ENCODE results near the gene ATG4B. TPM values are rescaled to one million over a fixed set of nuclear protein-coding genes. Genes with fewer than 3 reads are reported as not detected.
"Not testable (repeated sequence)": the region's sequence is repeated elsewhere in the genome, so short reads cannot be mapped to it uniquely, and the experiment has no call there.

The ATG4B gene
- total RNA-seq, 1 donor from 2014 or later = 44.8 TPM

DNA sequence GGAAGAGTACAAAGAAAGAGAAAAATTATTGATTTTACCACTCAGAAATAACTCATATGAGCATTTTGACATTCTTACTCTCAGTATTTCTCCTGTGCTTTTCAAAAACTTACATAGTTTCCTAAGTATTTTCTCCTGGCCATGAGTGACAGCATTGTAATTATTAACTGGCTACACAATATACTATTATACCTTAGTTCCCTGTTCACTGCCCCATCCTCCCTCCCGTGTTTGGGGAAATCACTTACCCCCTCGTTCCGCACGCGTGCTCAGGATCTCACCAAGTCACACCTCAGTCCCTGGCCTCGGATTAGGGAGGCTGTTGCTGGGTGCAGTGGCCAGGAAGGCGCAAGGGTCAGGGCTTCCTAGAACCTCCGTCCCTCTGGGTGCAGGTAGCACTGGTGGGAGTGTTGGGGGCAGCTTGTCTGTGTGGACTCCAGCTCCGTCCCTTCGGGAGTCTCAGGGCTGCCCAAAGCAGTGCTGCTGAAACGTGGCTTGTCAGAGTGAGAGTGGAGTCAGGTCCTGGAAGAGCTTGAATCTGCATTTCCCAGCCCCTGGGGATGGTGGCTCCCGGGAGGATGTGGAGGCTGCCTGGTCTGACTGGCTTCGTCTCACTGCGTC, 23.2 kb downstream of the ATG4B start:
- DNase-seq (ENCODE audit: low spot score) = no peak

- not testable (repeated sequence) for DNase-seq (ENCODE audit: low spot score)
These were observed 25.2 kb downstream of the ATG4B start for GRCh38 chr2:241662731-241663130.

DNA sequence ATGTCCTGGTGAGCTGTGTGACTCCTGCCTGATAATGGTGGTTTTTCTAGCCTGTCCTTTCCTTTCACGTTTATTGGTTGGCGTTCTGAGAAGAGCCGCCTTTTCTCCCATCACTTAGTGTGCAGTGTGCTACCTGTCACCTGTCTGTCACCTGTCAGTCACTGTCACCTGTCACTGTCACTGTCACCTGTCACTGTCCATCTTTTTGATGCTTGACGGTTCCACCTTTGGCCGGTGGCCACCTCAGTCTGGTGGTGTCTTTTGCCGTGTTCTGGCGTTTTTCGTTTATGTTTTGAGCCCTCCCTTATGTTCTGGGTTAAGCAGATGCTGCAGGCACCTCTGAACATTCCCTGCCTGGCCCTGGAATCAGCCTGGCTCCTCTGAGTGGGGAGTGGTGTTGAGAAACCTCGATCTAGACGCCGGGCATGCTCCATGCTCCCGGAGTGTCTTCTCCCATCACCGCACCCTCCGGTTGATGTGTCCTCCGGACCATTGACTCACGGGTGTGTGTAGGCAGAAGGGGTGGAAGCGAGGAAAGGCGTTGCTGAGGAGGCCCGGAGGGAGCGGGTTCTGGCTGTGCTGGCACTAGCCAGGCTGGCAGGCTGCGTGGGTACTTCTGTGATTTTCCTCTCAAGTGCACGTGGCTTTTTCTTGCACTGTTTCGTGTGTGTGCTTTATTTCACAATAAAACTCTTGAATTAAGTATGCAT, 28.4 kb downstream of the ATG4B start:
- DNase-seq (ENCODE audit: low spot score) = no peak

GRCh38 chr2:241666627-241667400, 29.3 kb downstream of the ATG4B start:
- peak; percentile 70 for DNase-seq (ENCODE audit: low spot score)

DNA sequence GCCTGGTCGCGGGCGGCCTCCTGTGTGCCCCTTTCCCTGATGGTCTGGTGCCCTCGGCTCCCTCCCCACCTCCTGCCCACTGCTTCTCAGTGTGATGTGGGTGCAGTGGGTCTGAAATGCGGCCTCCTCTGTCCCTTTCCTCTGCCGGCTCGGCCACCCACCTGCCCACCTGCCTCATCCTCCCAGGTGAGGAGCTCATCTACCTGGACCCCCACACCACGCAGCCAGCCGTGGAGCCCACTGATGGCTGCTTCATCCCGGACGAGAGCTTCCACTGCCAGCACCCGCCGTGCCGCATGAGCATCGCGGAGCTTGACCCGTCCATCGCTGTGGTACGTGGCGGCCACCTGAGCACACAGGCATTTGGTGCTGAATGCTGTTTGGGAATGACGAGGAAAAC, 30.9 kb downstream of the ATG4B start:
- DNase-seq (ENCODE audit: low spot score) = no peak

GRCh38 chr2:241668839-241669238, 31.3 kb downstream of the ATG4B start:
- DNase-seq (ENCODE audit: low spot score) = no peak

- DNase-seq (ENCODE audit: low spot score) = no peak
These were observed 33.0 kb downstream of the ATG4B start for GRCh38 chr2:241670333-241671110.

GRCh38 chr2:241671457-241672240, 34.2 kb downstream of the ATG4B start:
- DNase-seq (ENCODE audit: low spot score) = no peak

GRCh38 chr2:241672243-241673188, 35.0 kb downstream of the ATG4B start:
- DNase-seq (ENCODE audit: low spot score) = no peak

DNA sequence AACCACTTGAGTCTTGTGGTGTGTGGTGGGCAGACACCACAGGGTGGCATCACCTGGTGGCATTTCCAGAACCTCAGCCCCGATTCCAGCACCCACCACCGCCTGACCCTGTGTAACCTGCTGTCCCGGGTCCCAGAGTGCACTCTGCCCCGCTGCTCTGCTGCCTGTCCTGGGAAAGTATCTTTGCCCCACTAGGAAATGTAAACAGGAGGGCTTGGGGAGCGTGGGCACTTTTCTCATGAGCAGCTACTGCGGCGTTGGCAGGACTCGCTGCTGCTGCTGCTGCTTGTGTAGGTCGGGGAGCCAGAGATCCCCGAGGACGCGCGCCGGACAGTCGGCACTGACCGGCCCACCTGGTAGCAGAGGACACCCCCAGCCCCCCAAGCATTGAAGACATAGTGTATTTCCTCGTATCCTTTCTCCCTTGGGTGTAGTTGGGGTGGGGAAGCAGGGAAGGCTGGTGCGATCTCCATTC, 35.7 kb downstream of the ATG4B start:
- DNase-seq (ENCODE audit: low spot score) = no peak

- DNase-seq (ENCODE audit: low spot score) = no peak
These were observed 36.6 kb downstream of the ATG4B start for GRCh38 chr2:241673797-241674725.

- DNase-seq (ENCODE audit: low spot score) = no peak
These were observed 38.4 kb downstream of the ATG4B start for GRCh38 chr2:241675885-241676284.

GRCh38 chr2:241676665-241677064, 39.2 kb downstream of the ATG4B start:
- no peak for DNase-seq (ENCODE audit: low spot score)

GRCh38 chr2:241677392-241677791, 39.9 kb downstream of the ATG4B start:
- DNase-seq (ENCODE audit: low spot score) = no peak

GRCh38 chr2:241678307-241678706, 40.8 kb downstream of the ATG4B start:
- no peak for DNase-seq (ENCODE audit: low spot score)

DNA sequence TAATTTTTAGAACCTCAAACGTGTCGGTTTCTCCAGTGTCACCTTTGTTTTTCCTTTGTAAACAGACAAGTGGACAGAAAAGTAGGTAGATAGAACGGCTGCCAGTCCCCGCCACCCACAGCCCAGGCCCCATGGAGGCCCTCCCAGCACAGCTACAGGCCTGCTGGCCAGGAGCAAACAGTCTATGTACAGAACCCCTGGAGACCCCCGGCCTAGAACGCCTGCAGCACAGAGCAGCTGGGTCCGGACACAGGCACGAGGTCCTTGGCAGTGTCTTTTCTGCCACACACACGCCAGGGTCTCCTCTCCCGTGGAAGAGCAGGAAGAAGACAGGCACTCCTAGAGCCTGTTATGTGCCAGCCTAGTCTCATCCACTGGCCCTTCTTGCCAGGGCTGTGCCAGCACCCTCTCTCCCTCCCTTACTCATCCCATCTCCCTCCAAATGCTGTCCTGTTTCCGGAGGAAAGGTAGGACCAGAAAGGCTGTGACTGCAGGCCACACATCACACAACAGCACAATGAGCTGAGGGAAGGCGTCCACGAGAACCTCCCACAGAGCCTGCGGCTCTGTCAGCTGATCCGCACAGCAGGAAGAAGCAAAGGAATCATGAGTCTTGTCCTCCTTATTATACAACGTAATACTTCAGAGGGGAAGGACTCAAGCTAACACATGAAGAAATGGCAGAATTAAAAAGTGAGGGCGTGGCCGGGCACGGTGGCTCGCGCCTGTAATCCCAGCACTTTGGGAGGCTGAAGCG, 41.5 kb downstream of the ATG4B start:
- DNase-seq (ENCODE audit: low spot score) = no peak

DNA sequence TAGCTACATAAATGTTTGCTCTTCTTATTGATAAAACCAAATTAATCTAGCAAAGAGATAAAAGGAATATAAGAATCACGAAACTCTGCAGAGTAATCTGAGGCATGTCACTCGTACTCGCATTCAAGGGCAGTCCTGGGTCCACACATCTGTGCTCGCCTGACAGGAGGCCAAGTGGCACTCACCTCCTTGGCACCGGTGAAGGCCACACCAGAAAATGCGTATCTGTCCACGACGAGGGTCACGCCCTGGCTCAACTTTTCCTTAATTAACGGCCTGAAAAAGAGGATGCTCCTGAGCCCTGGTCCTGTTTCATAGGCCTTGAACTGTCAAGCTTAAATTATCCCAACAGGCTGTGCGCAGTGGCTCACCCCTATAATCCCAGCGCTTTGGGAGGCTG, 42.6 kb downstream of the ATG4B start:
- no peak for DNase-seq (ENCODE audit: low spot score)

Data from umbilical cord (tissue), 2 donors.